ENCODE results near the gene CYP11A1.

CYP11A1 gene

GRCh38 chr15:74314795-74315438 lies 52.5 kb downstream of the CYP11A1 start:
- no peak for TF ChIP-seq ZNF274 (IDR thresholded peaks at IDR 0.05; ENCODE audit: low read depth, low read length)
- H3K4me3 ChIP-seq (ENCODE audit: low read length), result no peak overlapping the region

DNA sequence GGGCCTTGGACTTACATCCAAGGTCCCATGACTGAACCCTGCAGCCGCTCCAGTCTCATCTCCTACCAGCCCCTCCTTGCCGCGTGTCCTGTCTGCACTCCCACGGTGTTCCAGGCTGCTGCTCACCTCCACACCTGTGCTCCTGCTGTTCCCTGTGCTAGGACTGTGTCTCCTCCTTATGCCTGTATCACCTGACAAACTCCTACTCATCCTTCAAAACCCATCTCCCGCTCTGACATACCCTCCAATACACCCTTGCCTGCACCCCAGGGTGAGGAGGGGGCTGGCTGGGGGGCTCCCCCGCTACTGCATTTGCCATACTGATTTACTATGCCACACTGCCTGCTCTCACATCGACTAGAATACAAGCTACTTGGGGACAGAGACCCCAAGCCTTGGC lies 53.6 kb downstream of the CYP11A1 start:
- TF ChIP-seq ZNF274 (IDR thresholded peaks at IDR 0.05; ENCODE audit: low read depth, low read length), result no peak
- no peak overlapping the region for H3K4me3 ChIP-seq (ENCODE audit: low read length)

DNA sequence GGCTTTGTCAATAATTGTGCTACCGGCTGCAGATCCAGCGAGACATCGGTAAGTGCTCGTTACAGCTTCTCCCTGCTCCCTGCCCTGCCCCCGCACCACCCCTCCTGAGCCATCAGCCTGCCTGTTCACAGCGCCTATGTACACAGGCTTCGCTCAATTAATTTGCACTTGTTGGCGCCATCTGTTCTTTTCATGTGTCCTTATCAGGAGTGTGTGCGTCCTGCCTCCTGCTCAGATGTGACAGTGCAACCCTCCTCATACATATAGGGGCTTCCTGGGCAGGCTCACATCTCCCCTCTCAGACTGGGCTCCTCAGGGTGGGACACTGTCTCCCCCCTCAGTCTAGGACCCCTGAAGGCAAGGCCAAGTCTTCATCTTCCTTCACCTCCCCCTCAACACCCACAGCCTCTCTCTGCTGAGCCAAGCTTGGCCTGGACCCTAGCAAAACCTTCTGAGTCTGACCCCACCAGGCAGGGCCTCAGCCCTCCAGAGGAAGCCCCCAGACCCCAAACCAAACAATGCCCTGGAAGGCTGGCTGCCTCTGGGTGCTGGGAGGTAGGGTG lies 54.9 kb downstream of the CYP11A1 start:
- H3K4me3 ChIP-seq (ENCODE audit: low read length), result no peak overlapping the region

GRCh38 chr15:74311734-74312444 lies 55.6 kb downstream of the CYP11A1 start:
- H3K4me3 ChIP-seq (ENCODE audit: low read length), result no peak overlapping the region
- TF ChIP-seq ZNF274 (IDR thresholded peaks at IDR 0.05; ENCODE audit: low read depth, low read length), result no peak

More for the DNA sequence above, 54.9 kb downstream of the CYP11A1 start:
- no peak for TF ChIP-seq ZNF274 (IDR thresholded peaks at IDR 0.05; ENCODE audit: low read depth, low read length)

DNA sequence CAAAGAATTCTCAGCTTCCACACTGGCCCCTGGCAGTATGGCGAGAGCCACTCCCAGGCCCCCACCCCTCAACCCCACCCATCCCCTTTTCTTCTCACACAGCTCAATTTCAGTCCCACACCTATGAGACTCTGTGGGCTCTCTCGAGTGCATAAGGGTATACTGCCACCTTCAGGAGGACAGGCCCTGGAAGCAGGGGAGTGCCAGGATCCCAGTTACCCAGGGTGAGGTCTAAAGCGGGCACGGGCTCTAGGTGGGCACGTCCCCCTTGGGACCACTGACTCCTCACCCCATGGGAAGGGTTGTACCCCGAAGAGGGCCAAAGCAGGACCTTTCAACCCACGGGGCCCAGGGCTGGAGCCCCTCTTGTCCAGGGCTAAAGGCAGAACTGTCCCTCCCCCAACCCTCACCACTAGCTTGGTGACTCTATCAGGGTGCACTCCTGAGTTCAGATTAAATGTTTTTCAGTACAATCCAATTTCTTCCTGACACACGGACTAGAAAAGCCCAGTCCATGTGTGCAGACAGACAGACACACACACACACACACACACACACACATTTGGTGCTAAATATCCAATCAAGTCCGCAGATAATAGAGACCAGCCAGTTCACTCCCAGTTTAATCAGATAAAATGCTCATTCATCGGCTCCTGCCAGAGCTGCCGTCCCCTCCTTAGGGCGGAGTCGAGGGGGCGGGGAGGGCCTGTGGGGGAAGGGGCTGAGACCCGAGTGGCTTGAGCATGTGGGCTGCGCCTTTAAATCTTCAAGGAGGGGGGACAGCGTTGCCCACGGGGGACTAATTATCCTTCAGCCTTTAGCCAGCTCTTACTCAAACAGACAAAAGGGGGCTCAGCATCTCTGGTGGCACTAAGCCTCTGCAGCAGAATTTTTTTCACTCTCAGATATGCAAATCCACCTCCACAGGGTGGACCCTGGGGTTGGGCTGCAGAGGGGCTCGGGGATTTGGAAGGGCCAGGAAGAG lies 59.3 kb downstream of the CYP11A1 start:
- H3K4me3 ChIP-seq (ENCODE audit: low read length), result no peak overlapping the region
- TF ChIP-seq ZNF274 (IDR thresholded peaks at IDR 0.05; ENCODE audit: low read depth, low read length), result no peak

DNA sequence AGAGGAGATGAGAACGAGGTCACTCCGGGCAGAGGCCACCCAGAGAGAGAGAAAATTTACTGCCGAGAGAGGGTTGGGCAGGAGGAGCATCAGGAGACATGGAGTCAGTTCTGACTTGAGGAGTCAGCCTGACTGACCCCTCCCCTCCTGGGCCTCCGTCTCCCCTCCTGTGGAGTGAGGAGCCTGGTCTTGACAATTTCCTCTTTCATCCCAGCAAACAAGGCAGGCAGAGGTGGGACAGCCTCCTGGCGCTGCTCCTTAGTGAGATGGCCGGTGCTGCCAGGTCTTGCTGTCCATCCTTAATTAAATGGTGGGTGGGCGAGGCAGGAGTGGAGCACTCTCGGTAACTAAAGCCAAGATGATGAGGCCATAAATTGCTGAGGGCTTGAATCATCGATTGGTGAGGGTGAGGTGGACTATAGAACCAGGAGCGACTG lies 60.6 kb downstream of the CYP11A1 start:
- TF ChIP-seq ZNF274 (IDR thresholded peaks at IDR 0.05; ENCODE audit: low read depth, low read length), result no peak
- no peak overlapping the region for H3K4me3 ChIP-seq (ENCODE audit: low read length)

- no peak for TF ChIP-seq ZNF274 (IDR thresholded peaks at IDR 0.05; ENCODE audit: low read depth, low read length)
- no peak overlapping the region for H3K4me3 ChIP-seq (ENCODE audit: low read length)
These were observed 61.8 kb downstream of the CYP11A1 start for GRCh38 chr15:74305687-74306086.

DNA sequence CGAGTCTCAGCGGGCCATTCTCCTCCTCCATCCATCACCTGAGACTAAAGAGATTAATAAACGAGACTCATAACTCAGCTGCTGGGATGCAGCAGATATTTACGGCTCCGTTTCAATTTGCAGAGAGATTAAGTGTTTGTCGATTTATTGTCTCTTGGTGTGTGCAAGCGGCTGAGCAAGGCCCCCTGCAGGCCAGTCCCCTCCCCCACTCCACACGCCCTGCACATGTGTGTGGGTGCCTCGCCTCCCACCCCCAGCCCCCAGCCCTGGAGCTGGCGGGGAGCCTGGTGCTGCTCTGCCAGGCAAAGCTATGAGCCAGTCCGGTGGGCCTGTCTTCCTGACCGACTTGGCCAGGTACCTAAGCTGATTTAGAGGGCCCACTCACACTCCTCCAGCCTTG lies 63.0 kb downstream of the CYP11A1 start:
- no peak overlapping the region for H3K4me3 ChIP-seq (ENCODE audit: low read length)
- TF ChIP-seq ZNF274 (IDR thresholded peaks at IDR 0.05; ENCODE audit: low read depth, low read length), result no peak

- H3K4me3 ChIP-seq (ENCODE audit: low read length), result no peak overlapping the region
- no peak for TF ChIP-seq ZNF274 (IDR thresholded peaks at IDR 0.05; ENCODE audit: low read depth, low read length)
These were observed 63.6 kb downstream of the CYP11A1 start for GRCh38 chr15:74303741-74304309.

DNA sequence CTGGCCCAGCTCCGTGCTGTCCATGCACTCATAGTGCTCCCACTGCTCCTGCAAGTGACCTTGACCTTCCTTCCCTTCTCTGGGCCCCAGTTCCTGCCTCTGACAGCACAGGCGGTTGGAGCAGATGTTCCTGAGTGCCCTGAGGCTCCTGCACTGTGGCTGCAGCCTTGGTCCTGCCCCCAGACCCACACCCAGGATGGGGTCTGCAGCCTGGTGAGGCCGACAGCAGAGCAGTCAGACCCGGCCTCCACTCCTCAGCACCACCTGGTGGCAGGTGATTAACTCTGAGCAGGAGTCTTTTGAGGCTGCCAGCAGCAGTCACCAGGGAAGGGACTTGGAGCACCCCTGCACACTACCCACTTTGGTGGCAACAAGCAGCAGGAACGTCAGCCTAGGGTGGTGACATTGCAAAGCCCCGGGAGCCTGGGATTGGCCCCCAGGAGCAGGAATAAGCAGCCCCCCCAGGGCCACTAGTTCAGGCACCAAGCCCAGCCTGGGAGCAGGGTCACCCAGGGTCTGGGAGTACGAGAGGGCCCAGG lies 64.6 kb downstream of the CYP11A1 start:
- TF ChIP-seq ZNF274 (IDR thresholded peaks at IDR 0.05; ENCODE audit: low read depth, low read length), result no peak
- no peak overlapping the region for H3K4me3 ChIP-seq (ENCODE audit: low read length)

DNA sequence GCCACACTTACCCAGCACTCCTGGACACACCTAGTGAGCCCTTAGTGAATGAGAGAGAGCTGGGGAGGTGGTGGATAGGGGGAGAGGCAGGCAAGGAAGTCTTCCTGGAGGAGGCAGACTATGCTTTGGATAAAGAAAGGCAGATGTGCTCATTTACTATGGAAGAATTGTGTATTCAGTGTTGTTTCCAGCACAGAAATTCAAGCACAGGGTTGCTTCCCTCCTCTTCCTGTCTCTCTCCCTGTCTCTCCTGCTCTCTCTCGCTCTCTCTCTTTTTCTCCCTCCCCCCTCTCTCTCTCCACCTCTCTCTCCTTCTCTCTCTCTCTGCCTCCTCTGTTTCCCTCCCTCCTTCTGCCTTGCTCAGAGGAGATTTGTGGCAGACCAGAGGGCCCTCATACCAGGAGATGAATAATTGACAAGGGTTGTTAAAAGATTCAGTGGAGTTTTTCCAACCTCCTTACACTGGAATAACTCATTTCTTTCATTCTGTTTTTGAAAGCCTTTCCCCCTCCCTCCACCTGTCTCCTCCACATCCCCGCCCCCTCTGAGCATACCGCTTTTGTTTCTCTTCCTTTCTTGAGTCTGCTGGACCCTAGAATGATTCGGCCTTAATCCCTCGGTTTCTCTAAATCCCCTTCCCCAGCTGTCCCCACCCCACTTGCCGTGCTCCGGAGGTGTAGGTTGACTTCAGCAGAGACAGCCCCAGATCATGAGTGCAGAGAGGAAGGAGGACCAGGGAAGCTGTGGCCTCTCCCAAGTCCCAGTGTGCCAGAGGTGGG lies 65.7 kb downstream of the CYP11A1 start:
- H3K4me3 ChIP-seq (ENCODE audit: low read length), result no peak overlapping the region
- no peak for TF ChIP-seq ZNF274 (IDR thresholded peaks at IDR 0.05; ENCODE audit: low read depth, low read length)

GRCh38 chr15:74300057-74300795 lies 67.2 kb downstream of the CYP11A1 start:
- no peak for TF ChIP-seq ZNF274 (IDR thresholded peaks at IDR 0.05; ENCODE audit: low read depth, low read length)
- no peak overlapping the region for H3K4me3 ChIP-seq (ENCODE audit: low read length)

Data from GM08714 (cell line).